HepG2 (cell line): ENCODE data around the gene DPEP3. TPM values are rescaled to one million over a fixed set of nuclear protein-coding genes. Genes with fewer than 3 reads are reported as not detected.

Experiments
- ATF1 ChIP-seq: IDR thresholded peaks from 2 replicates; pipeline ENCODE4 v1.6.1; 2016; ENCODE audit warnings: mild to moderate bottlenecking, control low read depth
- BRCA1 ChIP-seq: sonication (generic); formaldehyde crosslinking; IDR thresholded peaks from 2 replicates; pipeline ENCODE4 v1.4.0; 2020; ENCODE audit warnings: missing genetic modification reagents
- EEA1 ChIP-seq: sonication (generic); formaldehyde crosslinking; IDR thresholded peaks from 2 replicates; pipeline ENCODE4 v1.5.1; 2020; ENCODE audit warnings: mild to moderate bottlenecking, missing genetic modification reagents, borderline replicate concordance
- GATAD1 ChIP-seq: IDR thresholded peaks from 2 replicates; pipeline ENCODE4 v1.6.1; 2016; ENCODE audit warnings: missing genetic modification reagents, missing compliant biosample characterization
- HOXA5 ChIP-seq: sonication (generic); formaldehyde crosslinking; IDR thresholded peaks from 2 replicates; pipeline ENCODE4 v1.4.0; 2020; ENCODE audit warnings: missing genetic modification reagents
- MYC ChIP-seq: sonication (generic); formaldehyde crosslinking; IDR thresholded peaks from 2 replicates; pipeline ENCODE4 v1.9.0; 2021; ENCODE audit warnings: missing genetic modification reagents, borderline replicate concordance
- PPARG ChIP-seq: conservative IDR thresholded peaks from 2 replicates; pipeline ENCODE4 v1.6.1; 2016; ENCODE audit warnings: missing biosample characterization, missing genetic modification reagents
- ZFP36L2 ChIP-seq: sonication (generic); formaldehyde crosslinking; IDR thresholded peaks from 2 replicates; pipeline ENCODE4 v1.4.0; 2020; ENCODE audit warnings: missing genetic modification reagents
- ZNF264 ChIP-seq: sonication (generic); formaldehyde crosslinking; IDR thresholded peaks from 2 replicates; pipeline ENCODE4 v1.4.0; 2020; ENCODE audit warnings: missing genetic modification reagents
- ZNF563 ChIP-seq: sonication (generic); formaldehyde crosslinking; IDR thresholded peaks from 2 replicates; pipeline ENCODE4 v1.8.0; 2022; ENCODE audit warnings: mild to moderate bottlenecking, moderate library complexity, missing genetic modification reagents
- ZNF660 ChIP-seq: sonication (generic); formaldehyde crosslinking; IDR thresholded peaks from 2 replicates; pipeline ENCODE4 v1.5.1; 2020; ENCODE audit warnings: mild to moderate bottlenecking, low read depth, missing genetic modification reagents, borderline replicate concordance
- polyA plus RNA-seq, 8 experiments: library from polyadenylated mRNA; depleted of rRNA in 3 of 8; stranded (reverse) in 7 of 8; unstranded in 1 of 8; fragments of >200 nt; fragmentation: Illumina TruSeq in 4 of 8; extraction: Trizol in 4 of 8; gene quantifications; 2 replicates each; pipeline versions ENCODE4 v1.2.1 to v1.2.3, GENCODE V29; 2011 to 2016; ENCODE audit warnings: low read depth in 4 of 8, missing spikeins in 1 of 8, mixed read lengths in 1 of 8; ENCODE audit not compliant: insufficient read depth in 1 of 8
- total RNA-seq, 5 experiments: library from RNA; depleted of rRNA; stranded (reverse); fragments of >200 nt; fragmentation: Illumina TruSeq; extraction: Trizol; gene quantifications; 2 replicates each; pipeline ENCODE4 v1.2.3, GENCODE V29; 2016; ENCODE audit warnings: low read depth in 1 of 5
- TF ChIP-seq, protein P1 (sequence below): sonication (generic); formaldehyde crosslinking; IDR thresholded peaks from 2 replicates; pipeline ENCODE4 v1.4.0; 2020; ENCODE audit warnings: mild to moderate bottlenecking, missing genetic modification reagents
- TF ChIP-seq, protein P2 (sequence below): IDR thresholded peaks from 2 replicates; pipeline ENCODE4 v1.6.1; 2012; ENCODE audit warnings: low read depth, low read length, improper control_type of control experiment
- TF ChIP-seq, protein P3 (sequence below): sonication (generic); formaldehyde crosslinking; IDR thresholded peaks from 2 replicates; pipeline ENCODE4 v1.5.1; 2020; ENCODE audit warnings: missing genetic modification reagents, mild to moderate bottlenecking, borderline replicate concordance
- TF ChIP-seq, protein P4 (sequence below): IDR thresholded peaks from 2 replicates; pipeline ENCODE4 v1.6.1; 2016; ENCODE audit warnings: low read depth, borderline replicate concordance
- TF ChIP-seq, protein P5 (sequence below): sonication (generic); formaldehyde crosslinking; IDR thresholded peaks from 2 replicates; pipeline ENCODE4 v1.5.0; 2020; ENCODE audit warnings: mild to moderate bottlenecking, missing genetic modification reagents
- TF ChIP-seq, protein P6 (sequence below): sonication (generic); formaldehyde crosslinking; IDR thresholded peaks from 2 replicates; pipeline ENCODE4 v1.5.0; 2020; ENCODE audit warnings: missing genetic modification reagents
- TF ChIP-seq, protein P7 (sequence below): sonication (generic); formaldehyde crosslinking; IDR thresholded peaks from 2 replicates; pipeline ENCODE4 v1.4.0; 2020; ENCODE audit warnings: low read depth, mild to moderate bottlenecking, missing genetic modification reagents

The DPEP3 gene
- total and polyA plus RNA-seq, 2 of the 13 experiments (the other 11 are each of a cell fraction or from before 2014, with no cell fraction given): not detected

DNA sequence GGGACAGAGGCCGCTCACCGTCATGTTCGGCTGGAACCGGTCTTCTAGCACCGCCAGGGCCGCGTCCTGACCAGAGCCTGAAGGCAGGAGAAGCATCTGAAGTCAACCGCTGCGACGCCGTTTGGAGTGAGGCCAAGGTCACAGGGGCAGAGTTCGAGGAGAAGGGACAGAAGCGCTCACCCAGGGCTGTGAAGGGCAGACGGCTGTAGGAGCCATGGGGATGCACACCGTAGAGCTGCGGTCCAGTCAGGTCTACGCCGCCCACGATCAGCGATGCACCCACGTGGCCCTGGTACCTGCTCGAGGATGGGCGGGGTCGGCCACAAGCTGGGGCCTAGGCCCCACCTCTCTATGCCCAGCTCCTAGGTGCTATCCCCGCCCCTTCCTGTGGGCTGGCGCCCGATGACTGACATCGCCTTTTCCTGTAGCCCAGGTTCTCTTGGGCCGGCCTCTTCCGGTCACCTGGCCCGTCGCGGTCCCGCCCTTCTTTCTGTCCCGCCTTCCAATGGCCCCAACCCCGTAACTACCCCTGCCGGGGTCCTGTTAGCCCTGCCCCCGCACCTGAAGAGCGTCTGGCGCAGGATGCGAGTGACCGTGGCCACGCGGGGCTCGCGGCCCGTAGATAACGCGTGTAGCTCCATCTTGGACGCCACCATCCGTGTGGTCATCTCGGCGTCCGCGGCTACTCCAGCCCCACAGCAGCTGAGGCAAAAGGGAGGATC lies 44.7 kb downstream of the DPEP3 start (continued):
- TF ChIP-seq BRCA1 (CRISPR knock-in tag): peak; percentile 79; the same call in 1 of the 2 replicates
- no peak for TF ChIP-seq ATF1 (CRISPR knock-in tag)
- TF ChIP-seq, protein P1, sequence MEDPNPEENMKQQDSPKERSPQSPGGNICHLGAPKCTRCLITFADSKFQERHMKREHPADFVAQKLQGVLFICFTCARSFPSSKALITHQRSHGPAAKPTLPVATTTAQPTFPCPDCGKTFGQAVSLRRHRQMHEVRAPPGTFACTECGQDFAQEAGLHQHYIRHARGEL (CRISPR knock-in tag): no peak; the same call in 1 of the 2 replicates
- TF ChIP-seq ZNF660 (CRISPR knock-in tag): no peak; the same call in 1 of the 2 replicates
- peak; percentile 98 for TF ChIP-seq MYC (CRISPR knock-in tag)
- no peak; the same call in 1 of the 2 replicates for TF ChIP-seq PPARG
- peak; percentile 82 for TF ChIP-seq GATAD1 (CRISPR knock-in tag)
- no peak for TF ChIP-seq ZNF264 (CRISPR knock-in tag)
- TF ChIP-seq, protein P2, sequence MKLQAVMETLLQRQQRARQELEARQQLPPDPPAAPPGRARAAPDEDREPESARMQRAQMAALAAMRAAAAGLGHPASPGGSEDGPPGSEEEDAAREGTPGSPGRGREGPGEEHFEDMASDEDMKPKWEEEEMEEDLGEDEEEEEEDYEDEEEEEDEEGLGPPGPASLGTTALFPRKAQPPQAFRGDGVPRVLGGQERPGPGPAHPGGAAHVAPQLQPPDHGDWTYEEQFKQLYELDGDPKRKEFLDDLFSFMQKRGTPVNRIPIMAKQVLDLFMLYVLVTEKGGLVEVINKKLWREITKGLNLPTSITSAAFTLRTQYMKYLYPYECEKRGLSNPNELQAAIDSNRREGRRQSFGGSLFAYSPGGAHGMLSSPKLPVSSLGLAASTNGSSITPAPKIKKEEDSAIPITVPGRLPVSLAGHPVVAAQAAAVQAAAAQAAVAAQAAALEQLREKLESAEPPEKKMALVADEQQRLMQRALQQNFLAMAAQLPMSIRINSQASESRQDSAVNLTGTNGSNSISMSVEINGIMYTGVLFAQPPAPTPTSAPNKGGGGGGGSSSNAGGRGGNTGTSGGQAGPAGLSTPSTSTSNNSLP: no peak
- TF ChIP-seq ZFP36L2 (CRISPR knock-in tag): 0 out of 2 replicates have a peak, but pooled peaks have one; percentile 57
- TF ChIP-seq, protein P3, sequence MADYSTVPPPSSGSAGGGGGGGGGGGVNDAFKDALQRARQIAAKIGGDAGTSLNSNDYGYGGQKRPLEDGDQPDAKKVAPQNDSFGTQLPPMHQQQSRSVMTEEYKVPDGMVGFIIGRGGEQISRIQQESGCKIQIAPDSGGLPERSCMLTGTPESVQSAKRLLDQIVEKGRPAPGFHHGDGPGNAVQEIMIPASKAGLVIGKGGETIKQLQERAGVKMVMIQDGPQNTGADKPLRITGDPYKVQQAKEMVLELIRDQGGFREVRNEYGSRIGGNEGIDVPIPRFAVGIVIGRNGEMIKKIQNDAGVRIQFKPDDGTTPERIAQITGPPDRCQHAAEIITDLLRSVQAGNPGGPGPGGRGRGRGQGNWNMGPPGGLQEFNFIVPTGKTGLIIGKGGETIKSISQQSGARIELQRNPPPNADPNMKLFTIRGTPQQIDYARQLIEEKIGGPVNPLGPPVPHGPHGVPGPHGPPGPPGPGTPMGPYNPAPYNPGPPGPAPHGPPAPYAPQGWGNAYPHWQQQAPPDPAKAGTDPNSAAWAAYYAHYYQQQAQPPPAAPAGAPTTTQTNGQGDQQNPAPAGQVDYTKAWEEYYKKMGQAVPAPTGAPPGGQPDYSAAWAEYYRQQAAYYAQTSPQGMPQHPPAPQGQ (CRISPR knock-in tag): peak; percentile 67; the same call in 1 of the 2 replicates
- TF ChIP-seq, protein P4, sequence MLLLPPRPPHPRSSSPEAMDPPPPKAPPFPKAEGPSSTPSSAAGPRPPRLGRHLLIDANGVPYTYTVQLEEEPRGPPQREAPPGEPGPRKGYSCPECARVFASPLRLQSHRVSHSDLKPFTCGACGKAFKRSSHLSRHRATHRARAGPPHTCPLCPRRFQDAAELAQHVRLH (CRISPR knock-in tag): peak; percentile 61
- TF ChIP-seq, protein P5, sequence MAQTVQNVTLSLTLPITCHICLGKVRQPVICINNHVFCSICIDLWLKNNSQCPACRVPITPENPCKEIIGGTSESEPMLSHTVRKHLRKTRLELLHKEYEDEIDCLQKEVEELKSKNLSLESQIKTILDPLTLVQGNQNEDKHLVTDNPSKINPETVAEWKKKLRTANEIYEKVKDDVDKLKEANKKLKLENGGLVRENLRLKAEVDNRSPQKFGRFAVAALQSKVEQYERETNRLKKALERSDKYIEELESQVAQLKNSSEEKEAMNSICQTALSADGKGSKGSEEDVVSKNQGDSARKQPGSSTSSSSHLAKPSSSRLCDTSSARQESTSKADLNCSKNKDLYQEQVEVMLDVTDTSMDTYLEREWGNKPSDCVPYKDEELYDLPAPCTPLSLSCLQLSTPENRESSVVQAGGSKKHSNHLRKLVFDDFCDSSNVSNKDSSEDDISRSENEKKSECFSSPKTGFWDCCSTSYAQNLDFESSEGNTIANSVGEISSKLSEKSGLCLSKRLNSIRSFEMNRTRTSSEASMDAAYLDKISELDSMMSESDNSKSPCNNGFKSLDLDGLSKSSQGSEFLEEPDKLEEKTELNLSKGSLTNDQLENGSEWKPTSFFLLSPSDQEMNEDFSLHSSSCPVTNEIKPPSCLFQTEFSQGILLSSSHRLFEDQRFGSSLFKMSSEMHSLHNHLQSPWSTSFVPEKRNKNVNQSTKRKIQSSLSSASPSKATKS: no peak; the same call in 1 of the 2 replicates
- TF ChIP-seq EEA1 (CRISPR knock-in tag): no peak; the same call in 1 of the 2 replicates
- TF ChIP-seq, protein P6, sequence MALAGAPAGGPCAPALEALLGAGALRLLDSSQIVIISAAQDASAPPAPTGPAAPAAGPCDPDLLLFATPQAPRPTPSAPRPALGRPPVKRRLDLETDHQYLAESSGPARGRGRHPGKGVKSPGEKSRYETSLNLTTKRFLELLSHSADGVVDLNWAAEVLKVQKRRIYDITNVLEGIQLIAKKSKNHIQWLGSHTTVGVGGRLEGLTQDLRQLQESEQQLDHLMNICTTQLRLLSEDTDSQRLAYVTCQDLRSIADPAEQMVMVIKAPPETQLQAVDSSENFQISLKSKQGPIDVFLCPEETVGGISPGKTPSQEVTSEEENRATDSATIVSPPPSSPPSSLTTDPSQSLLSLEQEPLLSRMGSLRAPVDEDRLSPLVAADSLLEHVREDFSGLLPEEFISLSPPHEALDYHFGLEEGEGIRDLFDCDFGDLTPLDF (CRISPR knock-in tag): peak; percentile 79
- TF ChIP-seq HOXA5 (CRISPR knock-in tag): peak; percentile 75; the same call in 1 of the 2 replicates
- TF ChIP-seq, protein P7, sequence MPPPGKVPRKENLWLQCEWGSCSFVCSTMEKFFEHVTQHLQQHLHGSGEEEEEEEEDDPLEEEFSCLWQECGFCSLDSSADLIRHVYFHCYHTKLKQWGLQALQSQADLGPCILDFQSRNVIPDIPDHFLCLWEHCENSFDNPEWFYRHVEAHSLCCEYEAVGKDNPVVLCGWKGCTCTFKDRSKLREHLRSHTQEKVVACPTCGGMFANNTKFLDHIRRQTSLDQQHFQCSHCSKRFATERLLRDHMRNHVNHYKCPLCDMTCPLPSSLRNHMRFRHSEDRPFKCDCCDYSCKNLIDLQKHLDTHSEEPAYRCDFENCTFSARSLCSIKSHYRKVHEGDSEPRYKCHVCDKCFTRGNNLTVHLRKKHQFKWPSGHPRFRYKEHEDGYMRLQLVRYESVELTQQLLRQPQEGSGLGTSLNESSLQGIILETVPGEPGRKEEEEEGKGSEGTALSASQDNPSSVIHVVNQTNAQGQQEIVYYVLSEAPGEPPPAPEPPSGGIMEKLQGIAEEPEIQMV (CRISPR knock-in tag): peak; percentile 72
- TF ChIP-seq ZNF563 (CRISPR knock-in tag): peak; percentile 83
